T-cell (primary cell): ENCODE measurements around the gene S100A2. TPM values are rescaled to one million over a fixed set of nuclear protein-coding genes. Genes with fewer than 3 reads are reported as not detected.

Experiments used
- ATAC-seq, 4 experiments: fragments of 200-7000 bp in 3 of 4; fragments of 150-1000 bp in 1 of 4; cut with Tn5 transposase; replicated peaks in 1 of 4; 1 replicate in 3 of 4; 2 replicates in 1 of 4; pipeline ENCODE4 v1.10.0; 2021; ENCODE audit warnings: moderate library complexity in 3 of 4, mild to moderate bottlenecking in 2 of 4, moderate number of reproducible peaks in 1 of 4
- CTCF ChIA-PET, 2 donors: fragments of 300-600 bp; sonication (Branson Sonifier 250); formaldehyde crosslinking; loops; one replicate each; lab custom pipeline; 2022; ENCODE audit warnings: antibody characterized with exemption in 2 of 2; lab: Charles Lee
- POLR2A ChIA-PET, 2 donors: fragments of 300-600 bp; sonication (Branson Sonifier 250); formaldehyde crosslinking; loops; one replicate each; lab custom pipeline; 2022; ENCODE audit warnings: antibody characterized with exemption in 2 of 2; lab: Charles Lee
- DNase-seq, 35 experiments: peaks; one replicate each; pipeline versions ENCODE4 v3.0.0 to v3.0.0-alpha.2; 2013 to 2023
- H3K27ac ChIP-seq: one replicate; pipeline ENCODE4 v1.5.1; 2013; ENCODE audit warnings: low read length
- H3K27me3 ChIP-seq, 2 experiments: replicated peaks in 1 of 2; 1 replicate in 1 of 2; 2 replicates in 1 of 2; pipeline versions ENCODE4 v1.6.1 to v1.7.0; 2013; ENCODE audit warnings: low read length in 1 of 2, mixed read lengths in 1 of 2; ENCODE audit not compliant: control insufficient read depth in 2 of 2, insufficient read depth in 2 of 2; ENCODE audit errors: extremely low read depth in 1 of 2
- H3K36me3 ChIP-seq, 2 donors: 1 replicate in 1 of 2; 2 replicates in 1 of 2; pipeline versions ENCODE4 v1.6.1 to v1.7.0; 2013; ENCODE audit warnings: low read length in 1 of 2; ENCODE audit not compliant: control insufficient read depth in 2 of 2, insufficient read depth in 1 of 2; ENCODE audit errors: extremely low read depth in 1 of 2
- H3K4me1 ChIP-seq, 2 experiments: 1 replicate in 1 of 2; 2 replicates in 1 of 2; pipeline versions ENCODE4 v1.6.1 to v1.7.0; 2013; ENCODE audit warnings: low read length in 2 of 2, mixed read lengths in 1 of 2; ENCODE audit not compliant: insufficient read depth in 2 of 2, control insufficient read depth in 1 of 2; ENCODE audit errors: extremely low read depth in 1 of 2
- H3K4me3 ChIP-seq, 2 donors: 1 replicate in 1 of 2; 2 replicates in 1 of 2; pipeline versions ENCODE4 v1.5.1 to v1.7.0; 2013; ENCODE audit warnings: mild to moderate bottlenecking in 2 of 2, low read length in 1 of 2, moderate library complexity in 1 of 2; ENCODE audit not compliant: control insufficient read depth in 1 of 2; ENCODE audit errors: extremely low read depth in 1 of 2
- H3K9me3 ChIP-seq: 2 replicates; pipeline ENCODE4 v1.7.0; 2013
- H3K27ac Mint-ChIP-seq, 2 donors: one replicate each; pipeline ENCODE4 v1.8.0; 2020 to 2021; ENCODE audit warnings: mild to moderate bottlenecking in 2 of 2, mixed read lengths in 2 of 2
- H3K27me3 Mint-ChIP-seq, 2 donors: one replicate each; pipeline ENCODE4 v1.8.0; 2021 to 2022; ENCODE audit warnings: mixed read lengths in 2 of 2
- H3K36me3 Mint-ChIP-seq: one replicate; pipeline ENCODE4 v1.8.0; 2021; ENCODE audit warnings: mixed read lengths
- H3K4me1 Mint-ChIP-seq, 3 donors: one replicate each; pipeline ENCODE4 v1.8.0; 2020 to 2022; ENCODE audit warnings: mixed read lengths in 3 of 3, mild to moderate bottlenecking in 1 of 3
- H3K4me3 Mint-ChIP-seq, 3 donors: one replicate each; pipeline ENCODE4 v1.8.0; 2020 to 2022; ENCODE audit warnings: mild to moderate bottlenecking in 3 of 3, mixed read lengths in 3 of 3, moderate library complexity in 3 of 3
- H3K9me3 Mint-ChIP-seq, 3 donors: one replicate each; pipeline ENCODE4 v1.8.0; 2020 to 2022; ENCODE audit warnings: mixed read lengths in 3 of 3
- WGBS: methylation state at CpG from one replicate; pipeline ENCODE4 v1.1.5; 2013; ENCODE audit warnings: missing lambda C conversion rate; ENCODE audit not compliant: insufficient coverage; 5-methylcytosine and 5-hydroxymethylcytosine counted together
- total RNA-seq, 35 experiments: library from RNA in 6 of 35; stranded (reverse) in 6 of 35; fragments of 120-200 nt in 1 of 35; gene quantifications; one replicate each; pipeline versions ENCODE4 v1.2.1 to v1.2.4 and lab custom pipeline; 2013 to 2026

The S100A2 gene
- total RNA-seq, 5 donors from 2014 or later (not counting 1 experiment from before 2014, with no cell fraction given): 0.66 TPM; not detected in 4

DNA sequence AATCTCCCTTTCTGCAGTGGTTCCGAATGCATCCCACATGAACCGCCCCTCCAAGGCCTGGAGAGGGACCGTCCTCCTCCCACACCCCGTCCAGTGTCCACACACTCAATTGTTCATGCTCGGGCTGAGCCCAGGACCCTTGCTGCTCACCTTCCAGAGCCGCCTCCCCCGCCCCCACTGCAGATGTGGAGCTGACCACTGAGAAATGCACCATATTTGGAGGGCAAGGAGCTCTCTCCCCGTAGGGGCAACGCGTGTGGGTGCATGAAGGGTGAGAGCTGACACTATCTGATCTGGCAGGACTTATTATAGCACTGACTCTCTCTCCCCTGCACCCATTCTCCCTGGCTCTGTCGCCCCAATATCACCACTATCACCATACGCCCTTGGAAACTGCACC lies 12.5 kb downstream of the S100A2 start:
- no peaks in the 10 kb centered on the region for H3K36me3 ChIP-seq
- POLR2A ChIA-PET: no interaction called here
- Mint-ChIP-seq H3K9me3 (no peaks in the 10 kb centered on the region), H3K27me3 (no peaks in the 10 kb centered on the region), H3K4me1 (peaks cover 2 to 19% (median 11%) of the 10 kb centered on the region in 3 donors), H3K36me3 (no peaks in the 10 kb centered on the region), H3K27ac (no peak overlapping the region), H3K4me3 (no peak overlapping the region)
- ATAC-seq (no peak), DNase-seq (no peak)
- H3K9me3 ChIP-seq: no peaks in the 10 kb centered on the region
- no peaks in the 10 kb centered on the region for H3K4me1 ChIP-seq
- peaks cover 0 to 3% of the 10 kb centered on the region in 2 experiments for H3K27me3 ChIP-seq
- WGBS: 96% methylated on average over 7 of the region's 12 CpGs
- CTCF ChIA-PET: interaction anchor here in 1 of 2 donors (1.0 kb wide), 1 partner anchor 20 kb away, joined by 5 read pairs; no protein-coding TSS in a partner anchor
- no peak overlapping the region for H3K27ac ChIP-seq
- no peak overlapping the region for H3K4me3 ChIP-seq

GRCh38 chr1:153552335-153552734 lies 13.3 kb downstream of the S100A2 start:
- H3K4me1 ChIP-seq: peaks cover 0 to 2% of the 10 kb centered on the region in 2 experiments
- Mint-ChIP-seq H3K27ac (no peak overlapping the region), H3K4me3 (no peak overlapping the region), H3K27me3 (no peaks in the 10 kb centered on the region), H3K4me1 (peaks cover 2 to 20% (median 19%) of the 10 kb centered on the region in 3 donors), H3K9me3 (no peaks in the 10 kb centered on the region), H3K36me3 (no peaks in the 10 kb centered on the region)
- no peak for ATAC-seq
- no peak overlapping the region for H3K4me3 ChIP-seq
- no peaks in the 10 kb centered on the region for H3K36me3 ChIP-seq
- peaks cover 0 to 3% of the 10 kb centered on the region in 2 experiments for H3K27me3 ChIP-seq
- POLR2A ChIA-PET: interaction anchor here in 1 of 2 donors (0.6 kb wide), 1 partner anchor 17 kb away, joined by 6 read pairs; the partner anchor contains the start of gene S100A6
- CTCF ChIA-PET: interaction anchor here in 1 of 2 donors (0.6 kb wide), 1 partner anchor 153 kb away, joined by 3 read pairs; no protein-coding TSS in a partner anchor
- 91% methylated on average over 6 of the region's 8 CpGs for WGBS
- no peak for DNase-seq
- no peaks in the 10 kb centered on the region for H3K9me3 ChIP-seq
- no peak overlapping the region for H3K27ac ChIP-seq

- ChIA-PET POLR2A (interaction anchor here in 1 of 2 donors (0.6 kb wide), 1 partner anchor 1435 kb away, joined by 7 read pairs; no protein-coding TSS in a partner anchor), CTCF (interaction anchor here (0.5 to 2.3 kb wide), 6 partner anchors 11 to 156 kb away, joined by 3 to 8 read pairs (median 4); no protein-coding TSS in a partner anchor)
- Histone ChIP-seq H3K9me3 (no peaks in the 10 kb centered on the region), H3K4me1 (peaks cover 7 to 16% of the 10 kb centered on the region in 2 experiments), H3K4me3 (no peak overlapping the region), H3K36me3 (no peaks in the 10 kb centered on the region), H3K27me3 (peaks cover 0 to 3% of the 10 kb centered on the region in 2 experiments), H3K27ac (no peak overlapping the region)
- ATAC-seq (no peak), DNase-seq (no peak)
- 93% methylated on average over 7 of the region's 10 CpGs for whole genome bisulfite sequencing
- no peaks in the 10 kb centered on the region for H3K27me3 Mint-ChIP-seq
- no peaks in the 10 kb centered on the region for H3K9me3 Mint-ChIP-seq
- no peak overlapping the region for H3K4me3 Mint-ChIP-seq
- peaks cover 10 to 30% (median 28%) of the 10 kb centered on the region in 3 donors for H3K4me1 Mint-ChIP-seq
- peak overlapping the region in 1 of 2 donors; percentile 15 for H3K27ac Mint-ChIP-seq
- H3K36me3 Mint-ChIP-seq: no peaks in the 10 kb centered on the region
Observed at GRCh38 chr1:153550827-153551500, 14.7 kb downstream of the S100A2 start.

GRCh38 chr1:153550398-153550758 lies 15.3 kb downstream of the S100A2 start:
- no peak overlapping the region for H3K4me3 ChIP-seq
- no peaks in the 10 kb centered on the region for H3K9me3 Mint-ChIP-seq
- no peak overlapping the region for H3K27ac ChIP-seq
- H3K36me3 Mint-ChIP-seq: no peaks in the 10 kb centered on the region
- peaks cover 16 to 36% (median 34%) of the 10 kb centered on the region in 3 donors for H3K4me1 Mint-ChIP-seq
- no peaks in the 10 kb centered on the region for H3K9me3 ChIP-seq
- ChIA-PET POLR2A (no interaction called here), CTCF (interaction anchor here in 1 of 2 donors (0.9 to 2.3 kb wide), 3 partner anchors 12 to 19 kb away, joined by 3 to 8 read pairs (median 7); no protein-coding TSS in a partner anchor)
- H3K27ac Mint-ChIP-seq: no peak overlapping the region
- H3K27me3 Mint-ChIP-seq: no peaks in the 10 kb centered on the region
- no CpG with 5 or more reads among the region's 4 CpGs for WGBS
- H3K27me3 ChIP-seq: peaks cover 0 to 3% of the 10 kb centered on the region in 2 experiments
- DNase-seq (no peak), ATAC-seq (no peak)
- H3K36me3 ChIP-seq: no peaks in the 10 kb centered on the region
- no peak overlapping the region for H3K4me3 Mint-ChIP-seq
- H3K4me1 ChIP-seq: peaks cover 11 to 22% of the 10 kb centered on the region in 2 experiments

GRCh38 chr1:153549741-153550397 lies 15.8 kb downstream of the S100A2 start:
- no peak overlapping the region for H3K27ac Mint-ChIP-seq
- Histone ChIP-seq H3K27me3 (peaks cover 0 to 3% of the 10 kb centered on the region in 2 experiments), H3K4me3 (no peak overlapping the region), H3K9me3 (no peaks in the 10 kb centered on the region), H3K4me1 (peaks cover 14 to 27% of the 10 kb centered on the region in 2 experiments), H3K36me3 (no peaks in the 10 kb centered on the region), H3K27ac (no peak overlapping the region)
- ChIA-PET POLR2A (no interaction called here), CTCF (interaction anchor here in 1 of 2 donors (0.9 to 2.3 kb wide), 3 partner anchors 13 to 20 kb away, joined by 3 to 8 read pairs (median 7); no protein-coding TSS in a partner anchor)
- no peak for DNase-seq
- peaks cover 21 to 41% (median 39%) of the 10 kb centered on the region in 3 donors for H3K4me1 Mint-ChIP-seq
- no peak for ATAC-seq
- WGBS: 93% methylated on average over 2 of the region's 6 CpGs
- H3K27me3 Mint-ChIP-seq: no peaks in the 10 kb centered on the region
- H3K9me3 Mint-ChIP-seq: no peaks in the 10 kb centered on the region
- H3K36me3 Mint-ChIP-seq: peaks cover 2% of the 10 kb centered on the region
- no peak overlapping the region for H3K4me3 Mint-ChIP-seq
